ENCODE measurements around the gene AIM2. TPM values are rescaled to one million over a fixed set of nuclear protein-coding genes. Genes with fewer than 3 reads are reported as not detected.

Gene AIM2
- total and polyA plus RNA-seq, 11 donors = 0.04 to 2.4 (median 0.44) TPM; not detected in 4

GRCh38 chr1:159023723-159024122 is 52.8 kb downstream of the AIM2 start:
- no peak overlapping the region for H3K27ac ChIP-seq
- no peak overlapping the region for H3K4me3 ChIP-seq
- WGBS, 4 donors = 81 to 88% (median 85%) methylated on average over 10 of the region's 10 CpGs
- peaks cover 0 to 81% (median 4%) of the 10 kb centered on the region in 12 donors for H3K4me1 ChIP-seq
- H3K9me3 ChIP-seq = peaks cover 0 to 2% (median 0%) of the 10 kb centered on the region in 12 donors
- DNase-seq = no peak
- TF ChIP-seq CTCF (IDR thresholded peaks at IDR 0.05) (no peak), POLR2A (IDR thresholded peaks at IDR 0.05) (no peak)
- intact Hi-C loops (cut with DNase I) = no loop called here
- no peak for ATAC-seq
- H3K27me3 ChIP-seq = no peaks in the 10 kb centered on the region
- H3K36me3 ChIP-seq = peaks cover 0 to 99% (median 57%) of the 10 kb centered on the region in 9 donors

- TF ChIP-seq POLR2A (IDR thresholded peaks at IDR 0.05) = peak in 1 of 2 donors; percentile 28
- no peak for TF ChIP-seq CTCF (IDR thresholded peaks at IDR 0.05)
- Histone ChIP-seq H3K27ac (peak overlapping the region in 10 of 12 donors; percentile 28 to 99 (median 52)), H3K4me1 (peaks cover 0 to 74% (median 27%) of the 10 kb centered on the region in 12 donors), H3K36me3 (peaks cover 0 to 61% (median 56%) of the 10 kb centered on the region in 9 donors), H3K9me3 (no peaks in the 10 kb centered on the region), H3K4me3 (peak overlapping the region in 6 of 12 donors; percentile 7 to 82 (median 11)), H3K27me3 (no peaks in the 10 kb centered on the region)
- ATAC-seq = peak; percentile 93 to 99 (median 98)
- 52 to 62% (median 54%) methylated on average over 4 of the region's 4 CpGs for WGBS, 4 donors
- DNase-seq = peak in 4 of 5 donors; percentile 66 to 74 (median 70)
- intact Hi-C loops (cut with DNase I) = loop anchor here in 3 of 10 donors (5.0 to 10.0 kb wide), 3 partner anchors 42 to 909 kb away; partner anchors contain the start of gene TAGLN2 (in 1 of the 3)
Observed at GRCh38 chr1:159015440-159015909, 61.1 kb downstream of the AIM2 start.

- TF ChIP-seq POLR2A (IDR thresholded peaks at IDR 0.05) (no peak), CTCF (IDR thresholded peaks at IDR 0.05) (no peak)
- H3K27ac ChIP-seq = peak overlapping the region in 7 of 12 donors; percentile 28 to 99 (median 58)
- ATAC-seq (no peak), DNase-seq (no peak)
- H3K27me3 ChIP-seq = no peaks in the 10 kb centered on the region
- H3K9me3 ChIP-seq = no peaks in the 10 kb centered on the region
- peaks cover 0 to 68% (median 27%) of the 10 kb centered on the region in 12 donors for H3K4me1 ChIP-seq
- peaks cover 0 to 55% (median 49%) of the 10 kb centered on the region in 9 donors for H3K36me3 ChIP-seq
- WGBS, 4 donors = 87 to 91% (median 88%) methylated on average over 3 of the region's 3 CpGs
- peak overlapping the region in 3 of 12 donors; percentile 9 to 82 (median 71) for H3K4me3 ChIP-seq
- intact Hi-C loops (cut with DNase I) = loop anchor here in 4 of 10 donors (5.0 to 10.0 kb wide), 4 partner anchors 42 to 910 kb away; partner anchors contain the start of gene TAGLN2 (in 1 of the 4)
Observed at GRCh38 chr1:159014851-159015250, 61.7 kb downstream of the AIM2 start.

GRCh38 chr1:159014003-159014571 is 62.5 kb downstream of the AIM2 start:
- WGBS, 4 donors = 89 to 91% (median 91%) methylated on average over 3 of the region's 3 CpGs

More at GRCh38 chr1:159014003-159014571, 62.5 kb downstream of the AIM2 start:
- peaks cover 0 to 48% (median 42%) of the 10 kb centered on the region in 9 donors for H3K36me3 ChIP-seq
- TF ChIP-seq POLR2A (IDR thresholded peaks at IDR 0.05) = no peak
- TF ChIP-seq CTCF (IDR thresholded peaks at IDR 0.05) = no peak
- peak overlapping the region in 7 of 12 donors; percentile 56 to 82 (median 71) for H3K4me3 ChIP-seq
- DNase-seq (no peak), ATAC-seq (no peak)
- peaks cover 0 to 68% (median 29%) of the 10 kb centered on the region in 12 donors for H3K4me1 ChIP-seq
- intact Hi-C loops (cut with DNase I) = loop anchor here in 3 of 10 donors (5.0 to 10.0 kb wide), 3 partner anchors 51 to 911 kb away; partner anchors contain the start of gene TAGLN2 (in 1 of the 3)
- no peaks in the 10 kb centered on the region for H3K27me3 ChIP-seq
- H3K9me3 ChIP-seq = no peaks in the 10 kb centered on the region
- peak overlapping the region in 3 of 12 donors; percentile 69 to 99 (median 92) for H3K27ac ChIP-seq
